SK-N-MC (cell line): ENCODE results near the gene UBR2.

Experiments
- EZH2 ChIP-seq: fragments of 200-600 bp; sonication (generic); IDR thresholded peaks from one replicate; pipeline ENCODE4 v1.6.1; 2017; ENCODE audit warnings: antibody characterized with exemption
- FOXP2 ChIP-seq: optimal IDR thresholded peaks from 2 replicates; pipeline ENCODE3; 2011; ENCODE audit warnings: mild to moderate bottlenecking, moderate library complexity; ENCODE audit not compliant: insufficient read depth; ENCODE audit errors: extremely low read length, control extremely low read depth
- POLR2AphosphoS5 ChIP-seq: IDR thresholded peaks from 2 replicates; pipeline ENCODE4 v1.6.1; 2012; ENCODE audit warnings: mild to moderate bottlenecking, low read depth, low read length, borderline replicate concordance

- TF ChIP-seq FOXP2, result no peak
- TF ChIP-seq POLR2AphosphoS5, result no peak
- TF ChIP-seq EZH2, result no peak
Measured at GRCh38 chr6:42562788-42563405, 932 bp upstream of the UBR2 start.
